ENCODE measurements around the gene LIMS2.

LIMS2 gene

GRCh38 chr2:127644066-127645025 lies 31.0 kb downstream of the LIMS2 start:
- Mint-ChIP-seq H3K36me3 (ENCODE audit: low read depth) (no peaks in the 10 kb centered on the region), H3K27ac (no peak overlapping the region), H3K27me3 (peaks cover 1% of the 10 kb centered on the region), H3K9me3 (no peaks in the 10 kb centered on the region), H3K4me3 (no peak overlapping the region), H3K4me1 (ENCODE audit: low read depth) (peaks cover 47% of the 10 kb centered on the region)
- intact Hi-C loops (cut with micrococcal nuclease), result no loop called here

GRCh38 chr2:127643439-127644065 lies 31.8 kb downstream of the LIMS2 start:
- intact Hi-C loops (cut with micrococcal nuclease), result no loop called here
- H3K27ac Mint-ChIP-seq, result no peak overlapping the region
- peaks cover 51% of the 10 kb centered on the region for H3K4me1 Mint-ChIP-seq (ENCODE audit: low read depth)

GRCh38 chr2:127642706-127643438 lies 32.5 kb downstream of the LIMS2 start:
- H3K27ac Mint-ChIP-seq, result no peak overlapping the region
- peaks cover 53% of the 10 kb centered on the region for H3K4me1 Mint-ChIP-seq (ENCODE audit: low read depth)
- H3K36me3 Mint-ChIP-seq (ENCODE audit: low read depth), result no peaks in the 10 kb centered on the region
- no peaks in the 10 kb centered on the region for H3K9me3 Mint-ChIP-seq
- H3K4me3 Mint-ChIP-seq, result no peak overlapping the region
- peaks cover 1% of the 10 kb centered on the region for H3K27me3 Mint-ChIP-seq
- intact Hi-C loops (cut with micrococcal nuclease), result no loop called here

More at GRCh38 chr2:127643439-127644065, 31.8 kb downstream of the LIMS2 start:
- H3K4me3 Mint-ChIP-seq, result no peak overlapping the region
- H3K27me3 Mint-ChIP-seq, result peaks cover 1% of the 10 kb centered on the region
- H3K9me3 Mint-ChIP-seq, result no peaks in the 10 kb centered on the region
- H3K36me3 Mint-ChIP-seq (ENCODE audit: low read depth), result no peaks in the 10 kb centered on the region

- Mint-ChIP-seq H3K4me3 (no peak overlapping the region), H3K27me3 (no peaks in the 10 kb centered on the region), H3K4me1 (ENCODE audit: low read depth) (peaks cover 52% of the 10 kb centered on the region), H3K27ac (peak overlapping the region; percentile 48), H3K36me3 (ENCODE audit: low read depth) (no peaks in the 10 kb centered on the region), H3K9me3 (no peaks in the 10 kb centered on the region)
- intact Hi-C loops (cut with micrococcal nuclease), result no loop called here
These were observed 33.4 kb downstream of the LIMS2 start for GRCh38 chr2:127641846-127642507.

GRCh38 chr2:127641133-127641532 lies 34.2 kb downstream of the LIMS2 start:
- H3K27me3 Mint-ChIP-seq, result no peaks in the 10 kb centered on the region
- H3K4me3 Mint-ChIP-seq, result no peak overlapping the region
- no peaks in the 10 kb centered on the region for H3K36me3 Mint-ChIP-seq (ENCODE audit: low read depth)
- H3K27ac Mint-ChIP-seq, result no peak overlapping the region
- H3K4me1 Mint-ChIP-seq (ENCODE audit: low read depth), result peaks cover 52% of the 10 kb centered on the region
- no peaks in the 10 kb centered on the region for H3K9me3 Mint-ChIP-seq
- intact Hi-C loops (cut with micrococcal nuclease), result no loop called here

GRCh38 chr2:127640082-127641072 lies 35.0 kb downstream of the LIMS2 start:
- intact Hi-C loops (cut with micrococcal nuclease), result no loop called here
- H3K4me1 Mint-ChIP-seq (ENCODE audit: low read depth), result peaks cover 56% of the 10 kb centered on the region
- H3K4me3 Mint-ChIP-seq, result no peak overlapping the region

GRCh38 chr2:127639111-127639474 lies 36.2 kb downstream of the LIMS2 start:
- Mint-ChIP-seq H3K27ac (peak overlapping the region; percentile 89), H3K9me3 (no peaks in the 10 kb centered on the region)
- intact Hi-C loops (cut with micrococcal nuclease), result loop anchor here (10.0 kb wide), 1 partner anchor 114 kb away; the partner anchor contains the start of gene IWS1

More at GRCh38 chr2:127640082-127641072, 35.0 kb downstream of the LIMS2 start:
- no peaks in the 10 kb centered on the region for H3K36me3 Mint-ChIP-seq (ENCODE audit: low read depth)
- H3K27me3 Mint-ChIP-seq, result no peaks in the 10 kb centered on the region
- no peak overlapping the region for H3K27ac Mint-ChIP-seq
- no peaks in the 10 kb centered on the region for H3K9me3 Mint-ChIP-seq

GRCh38 chr2:127638361-127639110 lies 36.8 kb downstream of the LIMS2 start:
- H3K9me3 Mint-ChIP-seq, result no peaks in the 10 kb centered on the region
- intact Hi-C loops (cut with micrococcal nuclease), result loop anchor here (10.0 kb wide), 1 partner anchor 114 kb away; the partner anchor contains the start of gene IWS1
- no peaks in the 10 kb centered on the region for H3K36me3 Mint-ChIP-seq (ENCODE audit: low read depth)
- H3K4me1 Mint-ChIP-seq (ENCODE audit: low read depth), result peaks cover 74% of the 10 kb centered on the region
- no peaks in the 10 kb centered on the region for H3K27me3 Mint-ChIP-seq
- H3K27ac Mint-ChIP-seq, result peak overlapping the region; percentile 89
- H3K4me3 Mint-ChIP-seq, result no peak overlapping the region

More at GRCh38 chr2:127639111-127639474, 36.2 kb downstream of the LIMS2 start:
- Mint-ChIP-seq H3K27me3 (no peaks in the 10 kb centered on the region), H3K4me3 (no peak overlapping the region), H3K36me3 (ENCODE audit: low read depth) (no peaks in the 10 kb centered on the region), H3K4me1 (ENCODE audit: low read depth) (peaks cover 69% of the 10 kb centered on the region)

GRCh38 chr2:127637725-127638252 lies 37.5 kb downstream of the LIMS2 start:
- Mint-ChIP-seq H3K27me3 (no peaks in the 10 kb centered on the region), H3K27ac (peak overlapping the region; percentile 89), H3K4me1 (ENCODE audit: low read depth) (peaks cover 82% of the 10 kb centered on the region), H3K9me3 (no peaks in the 10 kb centered on the region), H3K36me3 (ENCODE audit: low read depth) (no peaks in the 10 kb centered on the region), H3K4me3 (no peak overlapping the region)
- intact Hi-C loops (cut with micrococcal nuclease), result loop anchor here (10.0 kb wide), 1 partner anchor 113 kb away; the partner anchor contains the start of gene IWS1

GRCh38 chr2:127637236-127637630 lies 38.1 kb downstream of the LIMS2 start:
- H3K27ac Mint-ChIP-seq, result peak overlapping the region; percentile 89
- H3K4me1 Mint-ChIP-seq (ENCODE audit: low read depth), result peaks cover 85% of the 10 kb centered on the region
- intact Hi-C loops (cut with micrococcal nuclease), result loop anchor here (10.0 kb wide), 1 partner anchor 112 kb away; the partner anchor contains the start of gene IWS1
- H3K27me3 Mint-ChIP-seq, result no peaks in the 10 kb centered on the region
- H3K4me3 Mint-ChIP-seq, result no peak overlapping the region
- no peaks in the 10 kb centered on the region for H3K9me3 Mint-ChIP-seq
- H3K36me3 Mint-ChIP-seq (ENCODE audit: low read depth), result no peaks in the 10 kb centered on the region

- intact Hi-C loops (cut with micrococcal nuclease), result loop anchor here (10.0 kb wide), 1 partner anchor 112 kb away; the partner anchor contains the start of gene IWS1
- H3K4me3 Mint-ChIP-seq, result no peak overlapping the region
- H3K9me3 Mint-ChIP-seq, result no peaks in the 10 kb centered on the region
- H3K27me3 Mint-ChIP-seq, result no peaks in the 10 kb centered on the region
- peaks cover 83% of the 10 kb centered on the region for H3K4me1 Mint-ChIP-seq (ENCODE audit: low read depth)
- peak overlapping the region; percentile 89 for H3K27ac Mint-ChIP-seq
- H3K36me3 Mint-ChIP-seq (ENCODE audit: low read depth), result no peaks in the 10 kb centered on the region
These were observed 38.8 kb downstream of the LIMS2 start for GRCh38 chr2:127636248-127637235.

Data from dendritic cell treated with granulocyte-macrophage colony-stimulating factor and Interleukin-4, amounts not matched to agents 40 ng/mL and 50 ng/mL, for 4 days (primary cell).